GM18499 (cell line): Measurements from ENCODE around the gene NCOA3.

Experiments
- ATAC-seq: cut with Tn5 transposase; IDR thresholded peaks from one replicate; pipeline ENCODE4 v1.9.1; 2021; ENCODE audit warnings: moderate number of reproducible peaks; ENCODE audit not compliant: insufficient read depth, unreplicated experiment

The NCOA3 gene

GRCh38 chr20:47618479-47618878 lies 116.8 kb downstream of the NCOA3 start:
- no peak for ATAC-seq

- ATAC-seq, result no peak
These were observed 119.4 kb downstream of the NCOA3 start for GRCh38 chr20:47620808-47621805.

- ATAC-seq, result no peak
These were observed 120.5 kb downstream of the NCOA3 start for GRCh38 chr20:47622118-47622665.

GRCh38 chr20:47623206-47623605 lies 121.5 kb downstream of the NCOA3 start:
- ATAC-seq, result no peak

- no peak for ATAC-seq
These were observed 125.9 kb downstream of the NCOA3 start for GRCh38 chr20:47627540-47627939.

GRCh38 chr20:47629907-47630306 lies 128.2 kb downstream of the NCOA3 start:
- no peak for ATAC-seq

GRCh38 chr20:47631078-47631477 lies 129.4 kb downstream of the NCOA3 start:
- ATAC-seq, result no peak

GRCh38 chr20:47635256-47635655 lies 133.6 kb downstream of the NCOA3 start:
- ATAC-seq, result no peak

- ATAC-seq, result no peak
These were observed 137.2 kb downstream of the NCOA3 start for GRCh38 chr20:47638851-47639250.

- ATAC-seq, result no peak
These were observed 140.4 kb downstream of the NCOA3 start for GRCh38 chr20:47642118-47642517.

GRCh38 chr20:47642624-47643023 lies 140.9 kb downstream of the NCOA3 start:
- ATAC-seq, result no peak

- ATAC-seq, result no peak
These were observed 143.9 kb downstream of the NCOA3 start for GRCh38 chr20:47645632-47646031.

GRCh38 chr20:47647994-47648393 lies 146.3 kb downstream of the NCOA3 start:
- no peak for ATAC-seq

GRCh38 chr20:47648943-47649342 lies 147.3 kb downstream of the NCOA3 start:
- no peak for ATAC-seq

- no peak for ATAC-seq
These were observed 150.6 kb downstream of the NCOA3 start for GRCh38 chr20:47652301-47652700.

GRCh38 chr20:47652794-47653193 lies 151.1 kb downstream of the NCOA3 start:
- ATAC-seq, result no peak

GRCh38 chr20:47653869-47654268 lies 152.2 kb downstream of the NCOA3 start:
- ATAC-seq, result no peak

- ATAC-seq, result no peak
These were observed 152.7 kb downstream of the NCOA3 start for GRCh38 chr20:47654370-47654769.

GRCh38 chr20:47655635-47656034 lies 153.9 kb downstream of the NCOA3 start:
- ATAC-seq, result no peak

GRCh38 chr20:47656318-47656717 lies 154.6 kb downstream of the NCOA3 start:
- no peak for ATAC-seq

GRCh38 chr20:47659904-47660601 lies 158.4 kb downstream of the NCOA3 start:
- no peak for ATAC-seq
